H1 (cell line): ENCODE data around the gene IL36G. TPM values are rescaled to one million over a fixed set of nuclear protein-coding genes. Genes with fewer than 3 reads are reported as not detected.

Experiments used
- CTCF ChIA-PET: fragments of 300-600 bp; sonication (Branson Sonifier 250); formaldehyde crosslinking; loops from one replicate; lab custom pipeline; 2021; ENCODE audit not compliant: partially characterized antibody; lab: Charles Lee
- POLR2A ChIA-PET: fragments of 300-600 bp; sonication (Branson Sonifier 250); formaldehyde crosslinking; loops from one replicate; lab custom pipeline; 2021; ENCODE audit warnings: inconsistent platforms; ENCODE audit not compliant: partially characterized antibody; lab: Charles Lee
- DNase-seq, 2 experiments: peaks; one replicate each; pipeline versions ENCODE4 v3.0.0 to v3.0.0-alpha.2; 2010 to 2022; ENCODE audit warnings: low spot score in 2 of 2, low read depth in 1 of 2, mixed read lengths in 1 of 2
- FAIRE-seq: peaks from 2 replicates; lab custom pipeline; 2011; peaks lifted over from hg19 to GRCh38; lab: Jason Lieb, UNC
- H2AFZ ChIP-seq: 2 replicates; pipeline ENCODE4 v1.8.1; 2012; ENCODE audit warnings: low read length, inconsistent platforms
- H2AK5ac ChIP-seq: 2 replicates; pipeline ENCODE4 v1.6.1; 2013; ENCODE audit warnings: low read depth, low read length
- H2BK120ac ChIP-seq: replicated peaks from 2 replicates; pipeline ENCODE3; 2013; ENCODE audit warnings: low read depth, low read length, inconsistent platforms
- H2BK12ac ChIP-seq: 2 replicates; pipeline ENCODE4 v1.6.1; 2013; ENCODE audit warnings: low read depth, low read length
- H2BK15ac ChIP-seq: 2 replicates; pipeline ENCODE4 v1.6.1; 2013; ENCODE audit warnings: low read length
- H2BK20ac ChIP-seq: 2 replicates; pipeline ENCODE4 v1.6.1; 2013; ENCODE audit warnings: low read length
- H2BK5ac ChIP-seq: 2 replicates; pipeline ENCODE4 v1.6.1; 2013; ENCODE audit warnings: low read depth, low read length
- H3K14ac ChIP-seq: 2 replicates; pipeline ENCODE4 v1.6.1; 2013; ENCODE audit warnings: inconsistent platforms; ENCODE audit not compliant: insufficient read length
- H3K18ac ChIP-seq: 2 replicates; pipeline ENCODE4 v1.6.1; 2013; ENCODE audit warnings: low read length; ENCODE audit errors: extremely low read depth
- H3K23ac ChIP-seq: 2 replicates; pipeline ENCODE4 v1.6.1; 2013; ENCODE audit warnings: inconsistent platforms; ENCODE audit not compliant: insufficient read length
- H3K23me2 ChIP-seq: 2 replicates; pipeline ENCODE4 v1.6.1; 2013; ENCODE audit warnings: low read depth, low read length
- H3K27ac ChIP-seq: 2 replicates; pipeline ENCODE4 v1.6.1; 2011; ENCODE audit warnings: low read depth, low read length, inconsistent platforms
- H3K27me3 ChIP-seq, 4 experiments: replicated peaks in 1 of 4; 1 replicate in 1 of 4; 2 replicates in 3 of 4; pipeline versions ENCODE4 v1.6.1 to v1.8.1; 2011 to 2013; ENCODE audit warnings: low read length in 3 of 4, mild to moderate bottlenecking in 3 of 4, inconsistent platforms in 2 of 4, mixed read lengths in 2 of 4, moderate library complexity in 1 of 4; ENCODE audit not compliant: control insufficient read depth in 3 of 4, insufficient read depth in 3 of 4; ENCODE audit errors: extremely low read depth in 1 of 4
- H3K36me3 ChIP-seq, 4 experiments: 2 replicates each; pipeline versions ENCODE4 v1.6.1 to v1.8.1; 2011 to 2013; ENCODE audit warnings: mild to moderate bottlenecking in 4 of 4, low read length in 3 of 4, moderate library complexity in 2 of 4, control low read depth in 1 of 4, inconsistent platforms in 1 of 4; ENCODE audit not compliant: insufficient read depth in 4 of 4, control insufficient read depth in 2 of 4
- H3K4ac ChIP-seq: replicated peaks from 2 replicates; pipeline ENCODE3; 2013; ENCODE audit warnings: low read length, low read depth, mixed read lengths, inconsistent platforms; ENCODE audit not compliant: insufficient read length
- H3K4me1 ChIP-seq, 4 experiments: replicated peaks in 1 of 4; 1 replicate in 1 of 4; 2 replicates in 3 of 4; pipeline versions ENCODE4 v1.6.1 to v1.8.1; 2011 to 2013; ENCODE audit warnings: low read length in 3 of 4, inconsistent platforms in 2 of 4, mixed read lengths in 1 of 4; ENCODE audit not compliant: insufficient read depth in 4 of 4, control insufficient read depth in 3 of 4
- H3K4me2 ChIP-seq, 2 experiments: 2 replicates each; pipeline versions ENCODE4 v1.6.1 to v1.8.1; 2011 to 2013; ENCODE audit warnings: low read depth in 2 of 2, low read length in 2 of 2, control low read depth in 1 of 2, inconsistent platforms in 1 of 2, mild to moderate bottlenecking in 1 of 2; ENCODE audit not compliant: insufficient read depth in 1 of 2
- H3K4me3 ChIP-seq, 4 experiments: fragments of 200-600, 300-600 bp in 1 of 4; sonication (generic), shearing (Covaris generic), sonication (Bioruptor Twin) in 1 of 4; 2 replicates each; pipeline versions ENCODE4 v1.5.1 to v1.8.1; 2011 to 2016; ENCODE audit warnings: low read length in 4 of 4, low read depth in 3 of 4, control low read depth in 2 of 4, inconsistent platforms in 2 of 4, mild to moderate bottlenecking in 2 of 4, mixed read lengths in 1 of 4, moderate library complexity in 1 of 4; ENCODE audit not compliant: insufficient read depth in 2 of 4; ENCODE audit errors: extremely low read depth in 1 of 4
- H3K56ac ChIP-seq: replicated peaks from 2 replicates; pipeline ENCODE3; 2013; ENCODE audit warnings: low read depth, mild to moderate bottlenecking, mixed read lengths, low read length, inconsistent platforms; ENCODE audit not compliant: insufficient read length
- H3K79me1 ChIP-seq: 2 replicates; pipeline ENCODE4 v1.6.1; 2013; ENCODE audit warnings: low read depth, low read length, control low read depth
- H3K79me2 ChIP-seq, 2 experiments: 2 replicates each; pipeline versions ENCODE4 v1.6.1 to v1.8.1; 2012 to 2013; ENCODE audit warnings: low read length in 2 of 2, mild to moderate bottlenecking in 2 of 2, inconsistent platforms in 1 of 2; ENCODE audit not compliant: insufficient read depth in 2 of 2, control insufficient read depth in 1 of 2
- H3K9ac ChIP-seq, 4 experiments: replicated peaks in 1 of 4; 1 replicate in 1 of 4; 2 replicates in 3 of 4; pipeline versions ENCODE4 v1.6.1 to v1.8.1; 2011 to 2013; ENCODE audit warnings: low read depth in 3 of 4, low read length in 3 of 4, control low read depth in 2 of 4, mild to moderate bottlenecking in 2 of 4, moderate library complexity in 2 of 4, inconsistent platforms in 1 of 4; ENCODE audit errors: extremely low read depth in 1 of 4
- H3K9me3 ChIP-seq, 2 experiments: 2 replicates each; pipeline versions ENCODE4 v1.6.1 to v1.8.1; 2012 to 2013; ENCODE audit warnings: mild to moderate bottlenecking in 2 of 2, moderate library complexity in 2 of 2, control low read depth in 1 of 2, inconsistent platforms in 1 of 2, low read depth in 1 of 2, low read length in 1 of 2, mixed read lengths in 1 of 2; ENCODE audit not compliant: insufficient read depth in 2 of 2
- H4K20me1 ChIP-seq, 2 experiments: replicated peaks in 1 of 2; 2 replicates each; pipeline versions ENCODE3 to v1.8.1; 2011 to 2013; ENCODE audit warnings: inconsistent platforms in 2 of 2, low read length in 2 of 2, mild to moderate bottlenecking in 1 of 2; ENCODE audit not compliant: insufficient read depth in 2 of 2, control insufficient read depth in 1 of 2
- H4K5ac ChIP-seq: 2 replicates; pipeline ENCODE4 v1.6.1; 2013; ENCODE audit warnings: low read length, low read depth, mixed read lengths, inconsistent platforms; ENCODE audit not compliant: insufficient read length
- H4K8ac ChIP-seq: 2 replicates; pipeline ENCODE4 v1.8.0; 2013; ENCODE audit warnings: mild to moderate bottlenecking, moderate library complexity, low read length, inconsistent platforms; ENCODE audit not compliant: insufficient read depth; ENCODE audit errors: extremely low read depth
- H4K91ac ChIP-seq: replicated peaks from 2 replicates; pipeline ENCODE3; 2013; ENCODE audit warnings: low read length, mixed read lengths, inconsistent platforms; ENCODE audit not compliant: insufficient read length
- CHD2 ChIP-seq: IDR thresholded peaks from 2 replicates; pipeline ENCODE4 v1.6.1; 2012; ENCODE audit warnings: low read length, improper control_type of control experiment
- HDAC6 ChIP-seq: IDR thresholded peaks from one replicate; pipeline ENCODE4 v1.7.1; 2012; ENCODE audit warnings: low read depth, mild to moderate bottlenecking, inconsistent platforms, low read length, moderate library complexity
- WGBS, 2 experiments: shearing (Covaris generic) in 1 of 2; methylation state at CpG; one replicate each; pipeline versions ENCODE4 v1.1.6 to v1.1.7; 2013 to 2015; ENCODE audit warnings: low lambda C conversion rate in 2 of 2, mixed read lengths in 2 of 2, inconsistent platforms in 1 of 2, low coverage in 1 of 2, missing lambda C conversion rate in 1 of 2; ENCODE audit not compliant: insufficient replicate concordance in 2 of 2, insufficient coverage in 1 of 2, insufficient read length in 1 of 2; ENCODE audit errors: extremely low coverage in 1 of 2, missing lambda C conversion rate in 1 of 2; 5-methylcytosine and 5-hydroxymethylcytosine counted together
- polyA plus RNA-seq, 7 experiments: library from polyadenylated mRNA; depleted of rRNA in 3 of 7; stranded (reverse) in 5 of 7; unstranded in 2 of 7; fragments of >200 nt in 5 of 7; fragments of 200-250 nt in 2 of 7; gene quantifications; 1 replicate in 5 of 7; 2 replicates in 1 of 7; 4 replicates in 1 of 7; pipeline versions ENCODE4 v1.2.1 to v1.2.3, GENCODE V29; 2011 to 2013; ENCODE audit warnings: missing spikeins in 2 of 7, mixed read lengths in 2 of 7
- total RNA-seq: library from RNA; stranded (reverse); fragmentation: NEBNext Ultra II Directional; extraction: Animal tissue kit (Norgen Biotek cat#: 25700); gene quantifications from 2 replicates; pipeline ENCODE4 v1.2.1, GENCODE V29; 2021

IL36G gene
- total and polyA plus RNA-seq, 2 of the 8 experiments (the other 6 are each of a cell fraction or from before 2014, with no cell fraction given), result 0.39 TPM; not detected in 1

DNA sequence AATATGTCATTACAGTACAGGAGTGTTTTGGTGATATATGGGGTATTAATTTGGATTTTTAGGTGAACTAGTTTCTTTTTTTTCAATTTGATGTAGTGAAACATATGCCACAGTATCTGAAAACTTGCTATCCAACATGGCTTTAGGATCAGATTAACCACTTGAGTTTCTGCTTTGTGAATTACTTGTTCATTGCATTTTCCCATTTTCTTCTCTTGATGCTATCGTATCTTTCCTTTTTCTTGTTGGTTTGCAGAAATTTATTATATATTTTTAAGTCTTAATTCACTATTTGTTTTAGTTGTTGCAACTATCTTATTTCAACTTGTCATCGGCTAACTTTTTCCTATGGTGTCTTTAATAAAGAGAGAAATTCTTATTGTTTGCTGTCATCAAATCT lies 36.3 kb downstream of the IL36G start:
- no peak overlapping the region for H3K4me3 ChIP-seq
- H3K23ac ChIP-seq, result no peak overlapping the region
- H3K23me2 ChIP-seq, result no peaks in the 10 kb centered on the region
- H2BK5ac ChIP-seq, result no peak overlapping the region
- 82% methylated on average over 2 of the region's 2 CpGs; no CpG with 5 or more reads in 1 of the 2 experiments for WGBS, 2 experiments
- DNase-seq (no peak), FAIRE-seq (no peak)
- H2BK20ac ChIP-seq, result no peak overlapping the region
- no peaks in the 10 kb centered on the region for H3K79me2 ChIP-seq
- POLR2A ChIA-PET, result no interaction called here
- H4K20me1 ChIP-seq, result no peaks in the 10 kb centered on the region
- H3K56ac ChIP-seq, result no peak overlapping the region
- H4K8ac ChIP-seq, result no peak overlapping the region
- H3K4me2 ChIP-seq, result no peak overlapping the region
- H2AK5ac ChIP-seq, result no peak overlapping the region
- H3K14ac ChIP-seq, result no peak overlapping the region
- H3K36me3 ChIP-seq, result no peaks in the 10 kb centered on the region
- H3K4ac ChIP-seq, result no peak overlapping the region
- CTCF ChIA-PET, result no interaction called here
- H4K5ac ChIP-seq, result no peak overlapping the region
- H3K27me3 ChIP-seq, result no peaks in the 10 kb centered on the region
- H2BK12ac ChIP-seq, result no peak overlapping the region
- H3K79me1 ChIP-seq, result no peaks in the 10 kb centered on the region
- peaks cover 0 to 4% of the 10 kb centered on the region in 2 experiments; a peak in 1 of 4 replicates for H3K9me3 ChIP-seq
- H3K27ac ChIP-seq, result no peak overlapping the region
- no peak overlapping the region for H2AFZ ChIP-seq
- no peaks in the 10 kb centered on the region for H3K4me1 ChIP-seq
- no peak overlapping the region for H3K9ac ChIP-seq
- H4K91ac ChIP-seq, result no peak overlapping the region
- H2BK15ac ChIP-seq, result no peak overlapping the region
- no peak overlapping the region for H2BK120ac ChIP-seq
- no peak for TF ChIP-seq CHD2
- TF ChIP-seq HDAC6, result no peak
- H3K18ac ChIP-seq, result no peak overlapping the region
